ENCODE data around the gene PPP1R12B.
"Not testable (repeated sequence)": the region's sequence is repeated elsewhere in the genome, so short reads cannot be mapped to it uniquely, and the experiment has no call there.

- TF ChIP-seq EZH2 (IDR thresholded peaks at IDR 0.05; ENCODE audit: low read depth): not testable (repeated sequence)
- TF ChIP-seq, protein P1, sequence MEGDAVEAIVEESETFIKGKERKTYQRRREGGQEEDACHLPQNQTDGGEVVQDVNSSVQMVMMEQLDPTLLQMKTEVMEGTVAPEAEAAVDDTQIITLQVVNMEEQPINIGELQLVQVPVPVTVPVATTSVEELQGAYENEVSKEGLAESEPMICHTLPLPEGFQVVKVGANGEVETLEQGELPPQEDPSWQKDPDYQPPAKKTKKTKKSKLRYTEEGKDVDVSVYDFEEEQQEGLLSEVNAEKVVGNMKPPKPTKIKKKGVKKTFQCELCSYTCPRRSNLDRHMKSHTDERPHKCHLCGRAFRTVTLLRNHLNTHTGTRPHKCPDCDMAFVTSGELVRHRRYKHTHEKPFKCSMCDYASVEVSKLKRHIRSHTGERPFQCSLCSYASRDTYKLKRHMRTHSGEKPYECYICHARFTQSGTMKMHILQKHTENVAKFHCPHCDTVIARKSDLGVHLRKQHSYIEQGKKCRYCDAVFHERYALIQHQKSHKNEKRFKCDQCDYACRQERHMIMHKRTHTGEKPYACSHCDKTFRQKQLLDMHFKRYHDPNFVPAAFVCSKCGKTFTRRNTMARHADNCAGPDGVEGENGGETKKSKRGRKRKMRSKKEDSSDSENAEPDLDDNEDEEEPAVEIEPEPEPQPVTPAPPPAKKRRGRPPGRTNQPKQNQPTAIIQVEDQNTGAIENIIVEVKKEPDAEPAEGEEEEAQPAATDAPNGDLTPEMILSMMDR (conservative IDR thresholded peaks at IDR 0.05): not testable (repeated sequence)
Observed at GRCh38 chr1:202458651-202459050, 110.2 kb downstream of the PPP1R12B start.
